Measurements from ENCODE around the gene TEX14. TPM values are rescaled to one million over a fixed set of nuclear protein-coding genes. Genes with fewer than 3 reads are reported as not detected.

Gene TEX14
- total RNA-seq, 4 donors from 2014 or later: under 0.01 TPM; not detected in 2

GRCh38 chr17:58605470-58605869 lies 86.4 kb downstream of the TEX14 start:
- no peak for TF ChIP-seq CTCF (IDR thresholded peaks at IDR 0.05; ENCODE audit: low read depth)

- TF ChIP-seq CTCF (IDR thresholded peaks at IDR 0.05; ENCODE audit: low read depth): no peak
Observed at GRCh38 chr17:58601976-58602375, 89.9 kb downstream of the TEX14 start.

- no peak for TF ChIP-seq CTCF (IDR thresholded peaks at IDR 0.05; ENCODE audit: low read depth)
Observed at GRCh38 chr17:58597371-58597770, 94.5 kb downstream of the TEX14 start.

- no peak for TF ChIP-seq CTCF (IDR thresholded peaks at IDR 0.05; ENCODE audit: low read depth)
Observed at GRCh38 chr17:58595194-58595792, 96.6 kb downstream of the TEX14 start.

GRCh38 chr17:58593123-58593522 lies 98.7 kb downstream of the TEX14 start:
- no peak for TF ChIP-seq CTCF (IDR thresholded peaks at IDR 0.05; ENCODE audit: low read depth)

- TF ChIP-seq CTCF (IDR thresholded peaks at IDR 0.05; ENCODE audit: low read depth): no peak
Observed at GRCh38 chr17:58591455-58591854, 100.4 kb downstream of the TEX14 start.

GRCh38 chr17:58590377-58590776 lies 101.5 kb downstream of the TEX14 start:
- no peak for TF ChIP-seq CTCF (IDR thresholded peaks at IDR 0.05; ENCODE audit: low read depth)

Data from subcutaneous adipose tissue (tissue), 4 donors.